COLO668 (cell line): Measurements from ENCODE around the gene STK11.
A peak's percentile ranks its signal among the peaks of the same experiment; 100 is the strongest.

Experiments used
- DNase-seq: peaks from one replicate; lab custom pipeline; 2025; ENCODE audit not compliant: unreplicated experiment; lab: John Stamatoyannopoulos, UW

STK11 gene

GRCh38 chr19:1235625-1236538 is 30.3 kb downstream of the STK11 start:
- no peak for DNase-seq

GRCh38 chr19:1236576-1236975 is 31.0 kb downstream of the STK11 start:
- no peak for DNase-seq

- no peak for DNase-seq
Observed at GRCh38 chr19:1237027-1237659, 31.6 kb downstream of the STK11 start.

- DNase-seq: peak; percentile 44
Observed at GRCh38 chr19:1237754-1238368, 32.3 kb downstream of the STK11 start, which contains the start of gene CBARP. Gene CBARP, minus strand, starts transcription at chr19:1238005. Its CDS starts 1,905 bp downstream, at chr19:1236100.

- no peak for DNase-seq
Observed at GRCh38 chr19:1238369-1239303, 33.1 kb downstream of the STK11 start.

GRCh38 chr19:1239420-1239795 is 33.8 kb downstream of the STK11 start:
- DNase-seq: no peak

GRCh38 chr19:1239796-1240737 is 34.5 kb downstream of the STK11 start:
- DNase-seq: peak; percentile 94

- DNase-seq: no peak
Observed at GRCh38 chr19:1240925-1241324, 35.3 kb downstream of the STK11 start.

- peak; percentile 96 for DNase-seq
Observed at GRCh38 chr19:1241417-1242095, 36.0 kb downstream of the STK11 start, which contains the start of gene ATP5F1D. Gene ATP5F1D, plus strand, starts transcription at chr19:1241751. Its CDS starts 100 bp downstream, at chr19:1241851.

GRCh38 chr19:1243768-1244692 is 38.5 kb downstream of the STK11 start:
- peak; percentile 78 for DNase-seq

GRCh38 chr19:1244693-1245451 is 39.3 kb downstream of the STK11 start:
- DNase-seq: peak; percentile 20

GRCh38 chr19:1245494-1246264 is 40.1 kb downstream of the STK11 start:
- DNase-seq: peak; percentile 57

GRCh38 chr19:1246265-1247087 is 40.9 kb downstream of the STK11 start:
- peak; percentile 70 for DNase-seq

- no peak for DNase-seq
Observed at GRCh38 chr19:1247748-1248138, 42.2 kb downstream of the STK11 start.

- DNase-seq: peak; percentile 86
Observed at GRCh38 chr19:1248139-1248785, 42.7 kb downstream of the STK11 start, which contains the start of gene MIDN. Gene MIDN, plus strand, starts transcription at chr19:1248583. Its CDS starts 1,714 bp downstream, at chr19:1250297.
